Neural cell (in vitro differentiated cells): ENCODE data around the gene TICAM2. TPM values are rescaled to one million over a fixed set of nuclear protein-coding genes. Genes with fewer than 3 reads are reported as not detected.

Experiments
- H2AFZ ChIP-seq: fragments of 200-600, 300-800 bp; sonication (generic), shearing (Covaris generic); 2 replicates; pipeline ENCODE4 v1.6.0; 2014; ENCODE audit warnings: low read depth, mild to moderate bottlenecking, antibody characterized with exemption, low read length, moderate library complexity
- H3F3A ChIP-seq: fragments of 200-600 bp; shearing (Covaris generic); 2 replicates; pipeline ENCODE4 v1.6.1; 2016; ENCODE audit warnings: mild to moderate bottlenecking, moderate library complexity, mixed read lengths, antibody characterized with exemption, low read length; ENCODE audit not compliant: insufficient read depth, poor library complexity, severe bottlenecking
- H3K27ac ChIP-seq: fragments of 200-600, 300-800 bp; sonication (generic), shearing (Covaris generic); 2 replicates; pipeline ENCODE4 v1.5.1; 2014; ENCODE audit warnings: mild to moderate bottlenecking, low read length, moderate library complexity
- H3K27me3 ChIP-seq: fragments of 300-800, 200-600 bp; sonication (generic), shearing (Covaris generic); 2 replicates; pipeline ENCODE4 v1.6.0; 2014; ENCODE audit warnings: mild to moderate bottlenecking, low read depth, low read length, moderate library complexity; ENCODE audit not compliant: insufficient read depth
- H3K36me3 ChIP-seq: fragments of 300-800, 200-600 bp; sonication (generic), shearing (Covaris generic); 2 replicates; pipeline ENCODE4 v1.5.1; 2014; ENCODE audit warnings: mild to moderate bottlenecking, antibody characterized with exemption, low read length, moderate library complexity; ENCODE audit not compliant: insufficient read depth
- H3K4me2 ChIP-seq: fragments of 300-800, 200-600 bp; sonication (generic), shearing (Covaris generic); 2 replicates; pipeline ENCODE4 v1.6.0; 2014; ENCODE audit warnings: mild to moderate bottlenecking, low read length
- H3K4me3 ChIP-seq: fragments of 300-800, 200-600 bp; sonication (generic), shearing (Covaris generic); 2 replicates; pipeline ENCODE4 v1.5.1; 2014; ENCODE audit warnings: mild to moderate bottlenecking, low read length, moderate library complexity
- H3K79me2 ChIP-seq: fragments of 200-600 bp; shearing (Covaris generic); replicated peaks from 2 replicates; pipeline ENCODE4 v1.6.0; 2014; ENCODE audit warnings: mild to moderate bottlenecking, low read length, moderate library complexity; ENCODE audit not compliant: insufficient read depth
- H3K9ac ChIP-seq: fragments of 300-800, 200-600 bp; sonication (generic), shearing (Covaris generic); 2 replicates; pipeline ENCODE4 v1.6.1; 2016; ENCODE audit warnings: mild to moderate bottlenecking, low read length, mixed read lengths
- H3K9me2 ChIP-seq: fragments of 200-600 bp; shearing (Covaris generic); 2 replicates; pipeline ENCODE4 v1.6.1; 2016; ENCODE audit warnings: mild to moderate bottlenecking, low read length, mixed read lengths; ENCODE audit not compliant: insufficient read depth
- H3K9me3 ChIP-seq: fragments of 200-600, 300-800 bp; sonication (generic), shearing (Covaris generic); 2 replicates; pipeline ENCODE4 v1.6.1; 2016; ENCODE audit warnings: mild to moderate bottlenecking, mixed run types, low read length, moderate library complexity, mixed read lengths
- H4K20me1 ChIP-seq: fragments of 200-600 bp; shearing (Covaris generic); 2 replicates; pipeline ENCODE4 v1.6.1; 2016; ENCODE audit warnings: mild to moderate bottlenecking, mixed run types; ENCODE audit not compliant: insufficient read depth
- CTCF ChIP-seq: fragments of 450-650 bp; IDR thresholded peaks from 2 replicates; pipeline ENCODE4 v1.5.1; 2014; ENCODE audit warnings: antibody characterized with exemption, mild to moderate bottlenecking, moderate library complexity; ENCODE audit not compliant: poor library complexity, severe bottlenecking
- EP300 ChIP-seq: fragments of 450-650 bp; conservative IDR thresholded peaks from 2 replicates; pipeline ENCODE4 v1.6.1; 2014; ENCODE audit warnings: antibody characterized with exemption, mild to moderate bottlenecking, moderate library complexity; ENCODE audit not compliant: poor library complexity, severe bottlenecking
- EZH2 ChIP-seq: fragments of 200-600, 300-800 bp; shearing (Covaris generic), sonication (generic); IDR thresholded peaks from 2 replicates; pipeline ENCODE4 v1.6.1; 2014; ENCODE audit warnings: antibody characterized with exemption, low read length, borderline replicate concordance, mild to moderate bottlenecking; ENCODE audit not compliant: insufficient read depth, poor library complexity, severe bottlenecking
- MXI1 ChIP-seq: fragments of 450-650 bp; conservative IDR thresholded peaks from 2 replicates; pipeline ENCODE4 v1.6.1; 2014; ENCODE audit warnings: antibody characterized with exemption, mild to moderate bottlenecking; ENCODE audit not compliant: poor library complexity, severe bottlenecking
- POLR2AphosphoS5 ChIP-seq: IDR thresholded peaks from 2 replicates; pipeline ENCODE4 v1.6.1; 2012
- RAD21 ChIP-seq: fragments of 450-650 bp; conservative IDR thresholded peaks from 2 replicates; pipeline ENCODE4 v1.6.1; 2014; ENCODE audit warnings: antibody characterized with exemption, mild to moderate bottlenecking, moderate library complexity
- REST ChIP-seq: IDR thresholded peaks from 2 replicates; pipeline ENCODE4 v1.6.1; 2012; ENCODE audit warnings: borderline replicate concordance
- SMC3 ChIP-seq: fragments of 450-650 bp; conservative IDR thresholded peaks from 2 replicates; pipeline ENCODE4 v1.6.1; 2014; ENCODE audit warnings: antibody characterized with exemption, mild to moderate bottlenecking, moderate library complexity; ENCODE audit not compliant: poor library complexity
- TAF1 ChIP-seq: IDR thresholded peaks from 2 replicates; pipeline ENCODE4 v1.6.1; 2012; ENCODE audit warnings: low read depth
- polyA plus RNA-seq: library from polyadenylated mRNA; depleted of rRNA; stranded (reverse); fragments of >200 nt; gene quantifications from 2 replicates; pipeline ENCODE4 v1.2.3, GENCODE V29; 2014

The TICAM2 gene
- polyA plus RNA-seq, 1 donor from 2014 or later: not detected

GRCh38 chr5:115532517-115532916, 69.8 kb downstream of the TICAM2 start:
- no peaks in the 10 kb centered on the region for H3K9me2 ChIP-seq
- H3K27me3 ChIP-seq: no peaks in the 10 kb centered on the region
- no peaks in the 10 kb centered on the region for H4K20me1 ChIP-seq
- no peak overlapping the region for H3K27ac ChIP-seq
- H3K4me2 ChIP-seq: no peak overlapping the region
- no peak for TF ChIP-seq EP300
- no peak for TF ChIP-seq MXI1
- TF ChIP-seq TAF1: no peak
- no peak for TF ChIP-seq POLR2AphosphoS5
- TF ChIP-seq SMC3: no peak
- TF ChIP-seq REST: no peak
- TF ChIP-seq CTCF: no peak
- TF ChIP-seq EZH2: no peak
- no peak for TF ChIP-seq RAD21
- no peaks in the 10 kb centered on the region for H3K36me3 ChIP-seq
- H3K9ac ChIP-seq: no peak overlapping the region
- no peak overlapping the region for H3K4me3 ChIP-seq
- H3K9me3 ChIP-seq: no peaks in the 10 kb centered on the region
- H3K79me2 ChIP-seq: peaks cover 93% of the 10 kb centered on the region
- no peak overlapping the region for H2AFZ ChIP-seq
- no peaks in the 10 kb centered on the region for H3F3A ChIP-seq

GRCh38 chr5:115531787-115532367, 70.4 kb downstream of the TICAM2 start:
- H3K9me2 ChIP-seq: no peaks in the 10 kb centered on the region
- H3K27me3 ChIP-seq: no peaks in the 10 kb centered on the region
- H3K4me2 ChIP-seq: no peak overlapping the region
- no peak overlapping the region for H2AFZ ChIP-seq
- H4K20me1 ChIP-seq: no peaks in the 10 kb centered on the region
- H3K79me2 ChIP-seq: peaks cover 93% of the 10 kb centered on the region
- H3K36me3 ChIP-seq: no peaks in the 10 kb centered on the region
- H3K4me3 ChIP-seq: no peak overlapping the region
- no peaks in the 10 kb centered on the region for H3F3A ChIP-seq
- no peak overlapping the region for H3K9ac ChIP-seq
- no peaks in the 10 kb centered on the region for H3K9me3 ChIP-seq
- H3K27ac ChIP-seq: no peak overlapping the region
- TF ChIP-seq EP300 (no peak), REST (no peak), CTCF (no peak), MXI1 (no peak)
